HEK293T (cell line): ENCODE data around the gene ASPRV1.
"Not testable (repeated sequence)": the region's sequence is repeated elsewhere in the genome, so short reads cannot be mapped to it uniquely, and the experiment has no call there.

Source experiments
- CTCF ChIA-PET: fragments of 350-600 bp; formaldehyde crosslinking; extraction: SDS; loops from one replicate; lab custom pipeline; 2021; ENCODE audit warnings: antibody characterized with exemption, inconsistent platforms; lab: Yijun Ruan, JAX
- POLR2A ChIA-PET: fragments of 350-600 bp; formaldehyde crosslinking; extraction: SDS; loops from one replicate; lab custom pipeline; 2020; ENCODE audit warnings: antibody characterized with exemption, inconsistent platforms; lab: Yijun Ruan, JAX
- DNase-seq: peaks from one replicate; pipeline ENCODE4 v3.0.0; 2012; ENCODE audit warnings: mixed read lengths; ENCODE audit errors: extremely low spot score
- ARNT ChIP-seq: fragments of 450-650 bp; IDR thresholded peaks from 2 replicates; pipeline ENCODE4 v1.6.1; 2017; ENCODE audit warnings: mild to moderate bottlenecking
- BHLHE40 ChIP-seq: fragments of 450-650 bp; IDR thresholded peaks from 2 replicates; pipeline ENCODE4 v1.6.1; 2016; ENCODE audit warnings: mild to moderate bottlenecking, moderate library complexity, borderline replicate concordance
- CTBP1 ChIP-seq: fragments of 450-650 bp; IDR thresholded peaks from 2 replicates; pipeline ENCODE4 v1.6.1; 2016; ENCODE audit warnings: borderline replicate concordance
- ELF4 ChIP-seq: fragments of 450-650 bp; IDR thresholded peaks from 2 replicates; pipeline ENCODE4 v1.6.1; 2017; ENCODE audit warnings: antibody characterized with exemption
- FOXA1 ChIP-seq: fragments of 450-650 bp; IDR thresholded peaks from 2 replicates; pipeline ENCODE4 v1.6.1; 2016; ENCODE audit warnings: mild to moderate bottlenecking
- FOXK2 ChIP-seq: fragments of 450-650 bp; IDR thresholded peaks from 2 replicates; pipeline ENCODE4 v1.6.1; 2016; ENCODE audit warnings: mild to moderate bottlenecking
- FOXM1 ChIP-seq: fragments of 450-650 bp; IDR thresholded peaks from 2 replicates; pipeline ENCODE4 v1.6.1; 2017; ENCODE audit warnings: mild to moderate bottlenecking, borderline replicate concordance
- HDGF ChIP-seq: fragments of 450-650 bp; IDR thresholded peaks from 2 replicates; pipeline ENCODE4 v1.6.1; 2017; ENCODE audit warnings: antibody characterized with exemption, borderline replicate concordance
- L3MBTL2 ChIP-seq: fragments of 450-650 bp; conservative IDR thresholded peaks from 2 replicates; pipeline ENCODE4 v1.6.1; 2016; ENCODE audit warnings: mild to moderate bottlenecking
- LEF1 ChIP-seq: fragments of 450-650 bp; IDR thresholded peaks from 2 replicates; pipeline ENCODE4 v1.6.1; 2017; ENCODE audit warnings: mild to moderate bottlenecking, borderline replicate concordance
- NFRKB ChIP-seq: fragments of 450-650 bp; IDR thresholded peaks from 2 replicates; pipeline ENCODE4 v1.6.1; 2016; ENCODE audit warnings: mild to moderate bottlenecking, moderate library complexity
- PKNOX1 ChIP-seq: fragments of 450-650 bp; IDR thresholded peaks from 2 replicates; pipeline ENCODE4 v1.6.1; 2016
- SP1 ChIP-seq: fragments of 450-650 bp; IDR thresholded peaks from 2 replicates; pipeline ENCODE4 v1.6.1; 2017
- SUZ12 ChIP-seq: fragments of 450-650 bp; IDR thresholded peaks from 2 replicates; pipeline ENCODE4 v1.6.1; 2016; ENCODE audit warnings: mild to moderate bottlenecking
- TARDBP ChIP-seq: fragments of 450-650 bp; IDR thresholded peaks from 2 replicates; pipeline ENCODE4 v1.6.1; 2016
- ZNF384 ChIP-seq: fragments of 450-650 bp; IDR thresholded peaks from 2 replicates; pipeline ENCODE4 v1.6.1; 2016

The ASPRV1 gene

DNA sequence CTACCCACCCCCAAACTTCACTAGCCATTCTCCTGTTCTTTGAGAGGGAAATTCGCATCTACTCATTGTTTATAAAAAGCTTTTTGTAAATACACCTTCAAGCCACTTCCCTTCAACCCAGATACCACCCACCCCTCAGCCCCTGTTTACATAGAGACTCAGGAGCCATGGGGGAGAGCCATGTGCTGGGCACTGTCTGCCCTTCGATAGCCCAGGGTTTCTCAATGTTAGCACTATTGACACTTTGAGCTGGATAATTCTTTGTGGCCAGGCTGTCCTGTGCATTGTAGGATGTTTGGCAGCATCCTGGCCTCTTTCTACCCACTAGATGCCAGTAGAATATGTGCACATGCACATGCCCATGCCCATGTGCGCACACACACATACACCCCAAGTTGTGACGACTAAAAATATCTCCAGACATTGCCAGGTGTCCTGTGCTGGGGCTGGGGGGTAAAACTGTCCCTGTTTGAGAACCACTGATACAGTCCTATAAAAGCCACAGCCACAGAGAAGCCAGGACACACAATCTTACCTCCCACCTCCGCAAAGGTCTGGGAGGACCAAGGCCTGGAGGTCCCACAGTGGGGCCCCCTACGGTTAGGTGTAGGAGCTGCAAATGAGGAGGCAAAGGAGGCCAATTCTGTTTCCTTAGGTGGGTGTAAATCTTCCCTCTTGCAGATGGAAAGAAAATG is 44.5 kb upstream of the ASPRV1 start:
- DNase-seq = no peak
- TF ChIP-seq FOXK2 (no peak), TARDBP (no peak), FOXM1 (no peak), ARNT (no peak), SUZ12 (no peak), ZNF384 (no peak), L3MBTL2 (no peak), LEF1 (no peak), SP1 (no peak), BHLHE40 (no peak), CTBP1 (no peak), FOXA1 (no peak)
- POLR2A ChIA-PET = interaction anchor here (0.6 kb wide), 1 partner anchor 146 kb away, joined by 3 read pairs; no protein-coding TSS in a partner anchor
- CTCF ChIA-PET = interaction anchor here (1.0 kb wide), 1 partner anchor 31 kb away, joined by 3 read pairs; no protein-coding TSS in a partner anchor

DNA sequence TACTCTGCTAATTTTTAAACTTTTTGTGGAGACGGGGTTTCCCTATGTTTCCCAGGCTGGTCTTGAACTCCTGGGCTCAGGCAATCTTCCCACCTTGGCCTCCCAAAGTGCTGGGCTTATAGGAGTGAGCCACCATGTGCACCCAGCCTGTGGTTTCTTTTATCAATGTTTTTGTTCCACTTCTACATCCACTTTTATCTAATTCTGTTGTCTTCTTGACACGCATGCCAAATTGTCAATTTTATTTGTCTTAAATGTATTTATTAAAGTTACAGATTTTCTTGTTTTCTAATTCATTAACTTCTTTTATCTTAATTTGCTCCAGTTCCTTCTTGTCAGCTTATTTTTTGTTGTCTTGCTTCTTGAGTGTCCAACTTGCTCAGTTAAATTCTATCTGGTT is 43.8 kb upstream of the ASPRV1 start:
- ChIA-PET POLR2A (no interaction called here), CTCF (no interaction called here)
- no peak for TF ChIP-seq NFRKB
- TF ChIP-seq LEF1 = no peak
- TF ChIP-seq ARNT = no peak
- TF ChIP-seq SUZ12 = no peak
- TF ChIP-seq ZNF384 = no peak
- TF ChIP-seq ELF4 = no peak
- TF ChIP-seq FOXK2 = no peak
- TF ChIP-seq BHLHE40 = no peak
- TF ChIP-seq L3MBTL2 = no peak
- no peak for TF ChIP-seq CTBP1
- no peak for TF ChIP-seq PKNOX1
- TF ChIP-seq TARDBP = no peak
- no peak for TF ChIP-seq SP1
- no peak for TF ChIP-seq FOXM1

DNA sequence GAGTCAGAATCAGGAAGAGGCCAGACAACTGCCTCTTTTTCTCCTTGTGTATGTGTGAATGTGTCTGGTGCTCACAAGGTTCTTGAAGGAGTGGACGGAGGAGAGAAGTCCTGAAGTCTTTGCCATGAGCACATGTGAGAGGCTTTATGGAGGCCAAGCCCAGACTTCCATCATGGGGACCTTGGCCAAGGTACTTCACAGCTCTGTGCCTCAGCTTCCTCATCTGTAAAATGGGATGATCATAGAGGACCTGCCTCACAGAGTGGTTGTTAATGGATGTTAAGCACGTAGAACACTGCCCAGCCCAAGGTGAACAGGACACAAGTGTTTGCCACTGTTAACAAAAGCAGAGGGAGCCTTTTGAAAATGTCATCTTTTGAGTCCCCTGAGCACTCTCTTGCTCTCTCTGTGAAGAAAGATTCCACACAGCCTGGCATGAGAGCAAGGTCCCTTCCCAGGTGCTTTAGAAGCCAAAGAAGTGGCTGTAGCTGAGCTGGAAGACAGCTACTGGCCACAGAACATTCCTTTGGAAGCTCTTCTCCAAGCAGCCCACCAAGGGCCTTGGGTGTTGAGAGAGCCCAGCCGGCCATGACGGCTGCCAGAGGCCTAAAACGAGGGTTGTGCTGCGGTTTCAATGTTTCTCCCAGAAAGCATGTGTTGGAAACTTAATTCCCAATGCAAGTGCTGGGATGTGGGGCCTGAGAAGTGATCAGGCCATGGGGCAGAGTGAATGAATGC is 41.8 kb upstream of the ASPRV1 start:
- no peak for DNase-seq
- ChIA-PET POLR2A (no interaction called here), CTCF (no interaction called here)
- TF ChIP-seq BHLHE40 (no peak), L3MBTL2 (no peak)

More for the DNA sequence above, 43.8 kb upstream of the ASPRV1 start:
- DNase-seq = no peak

DNA sequence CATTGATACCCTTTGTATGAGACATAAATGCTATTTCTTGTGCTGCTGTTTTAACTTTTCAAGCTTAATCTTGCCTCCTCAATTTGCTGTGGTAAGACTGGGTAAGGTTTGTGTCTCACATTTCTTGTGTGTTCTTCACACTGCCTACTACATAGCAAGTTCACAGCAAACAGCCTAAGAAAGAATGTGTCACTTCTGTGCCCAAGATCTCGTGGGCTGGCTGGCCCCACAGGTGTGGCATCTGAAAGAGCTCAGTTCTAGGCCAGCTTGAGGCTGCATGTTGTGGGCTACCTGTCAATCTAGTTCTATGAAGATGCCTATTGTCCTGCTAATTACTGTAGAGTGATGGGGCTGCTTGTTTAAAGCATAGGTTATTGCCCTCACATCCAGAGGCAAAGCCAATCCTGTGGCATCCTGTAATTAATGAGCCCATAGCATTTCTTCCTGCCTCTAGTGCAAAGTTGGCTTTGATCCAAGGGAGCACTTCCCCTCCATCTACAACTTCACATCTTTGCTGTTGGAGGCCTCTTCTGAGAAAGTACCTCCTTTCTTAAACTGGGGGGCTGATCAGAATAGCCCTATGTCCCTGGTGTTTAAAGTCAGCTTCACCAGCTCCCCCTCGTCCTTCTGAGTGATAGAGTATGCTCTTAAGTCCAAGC is 40.9 kb upstream of the ASPRV1 start:
- ChIA-PET CTCF (no interaction called here), POLR2A (no interaction called here)
- DNase-seq = no peak
- TF ChIP-seq FOXA1 = no peak
- no peak for TF ChIP-seq PKNOX1
- no peak for TF ChIP-seq BHLHE40
- no peak for TF ChIP-seq LEF1
- TF ChIP-seq SUZ12 = no peak

DNA sequence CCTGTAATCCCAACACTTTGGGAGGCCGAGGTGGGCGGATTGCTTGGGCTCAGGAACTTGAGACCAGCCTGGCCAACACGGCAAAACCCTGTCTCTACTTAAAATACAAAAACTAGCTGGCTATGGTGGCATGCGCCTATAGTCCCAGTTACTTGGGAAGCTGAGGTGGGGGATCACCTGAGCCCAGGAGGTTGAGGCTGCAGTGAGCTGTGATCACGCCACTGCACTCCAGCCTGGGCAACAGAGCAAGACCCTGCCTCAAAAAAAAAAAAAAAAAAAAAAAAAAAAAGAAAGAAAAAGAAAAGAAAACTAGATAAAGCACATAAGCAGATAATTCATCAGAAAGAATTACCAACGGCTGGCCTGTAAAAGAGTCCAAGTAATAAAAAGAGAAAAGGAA is 39.1 kb upstream of the ASPRV1 start:
- POLR2A ChIA-PET, CTCF ChIA-PET, DNase-seq: not testable (repeated sequence)

DNA sequence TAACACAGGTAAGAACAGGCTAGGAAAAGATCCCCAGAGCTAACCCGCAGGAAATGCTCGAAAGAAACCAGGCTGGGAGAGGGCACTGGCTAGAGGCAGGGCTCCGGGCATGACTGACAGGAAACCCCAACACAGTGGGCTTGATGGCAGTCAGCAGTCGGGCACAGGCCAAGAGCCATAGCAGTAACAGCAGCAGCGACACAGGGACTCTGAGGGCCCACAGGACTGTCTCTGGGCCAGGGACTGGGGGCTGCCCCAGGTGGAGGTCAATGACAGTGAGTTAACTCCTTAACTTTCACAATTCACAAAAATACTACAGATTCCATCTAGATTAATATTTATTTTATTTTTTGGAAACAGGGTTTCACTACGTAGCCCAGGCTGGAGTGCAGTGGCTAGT is 37.3 kb upstream of the ASPRV1 start:
- CTCF ChIA-PET = no interaction called here
- TF ChIP-seq HDGF (no peak), FOXA1 (no peak), SP1 (no peak), ELF4 (no peak), ZNF384 (no peak), TARDBP (no peak), L3MBTL2 (no peak), LEF1 (no peak), BHLHE40 (no peak), PKNOX1 (no peak)
- POLR2A ChIA-PET = no interaction called here
- no peak for DNase-seq
